HEK293 (cell line): ENCODE measurements around the gene GSK3B.

Experiments used
- FEZF1 ChIP-seq: fragments of 450-650 bp; formaldehyde crosslinking; IDR thresholded peaks from 2 replicates; pipeline ENCODE4 v1.5.1; 2016; ENCODE audit warnings: missing biosample characterization, missing genetic modification characterization
- HOXC10 ChIP-seq: sonication (generic); formaldehyde crosslinking; IDR thresholded peaks from 2 replicates; pipeline ENCODE4 v1.8.1; 2023; ENCODE audit warnings: mild to moderate bottlenecking, missing genetic modification reagents
- KLF8 ChIP-seq: fragments of 450-650 bp; formaldehyde crosslinking; IDR thresholded peaks from 2 replicates; pipeline ENCODE4 v1.5.1; 2016; ENCODE audit warnings: missing biosample characterization, missing genetic modification characterization
- PRDM1 ChIP-seq: fragments of 450-650 bp; formaldehyde crosslinking; IDR thresholded peaks from 2 replicates; pipeline ENCODE4; 2016; ENCODE audit warnings: missing biosample characterization, missing genetic modification characterization
- REPIN1 ChIP-seq: fragments of 450-650 bp; formaldehyde crosslinking; IDR thresholded peaks from 2 replicates; pipeline ENCODE4 v1.5.1; 2017; ENCODE audit warnings: missing biosample characterization, missing genetic modification characterization, low read depth
- SCRT1 ChIP-seq: fragments of 450-650 bp; formaldehyde crosslinking; IDR thresholded peaks from 2 replicates; pipeline ENCODE4 v1.5.1; 2016; ENCODE audit warnings: missing biosample characterization, missing genetic modification characterization, borderline replicate concordance
- SP7 ChIP-seq: fragments of 450-650 bp; formaldehyde crosslinking; IDR thresholded peaks from 2 replicates; pipeline ENCODE4 v1.5.1; 2016; ENCODE audit warnings: missing biosample characterization, missing genetic modification characterization
- ZBTB21 ChIP-seq: fragments of 450-650 bp; formaldehyde crosslinking; IDR thresholded peaks from 2 replicates; pipeline ENCODE4 v1.5.1; 2017; ENCODE audit warnings: missing biosample characterization, missing genetic modification characterization
- ZBTB7A ChIP-seq: fragments of 450-650 bp; formaldehyde crosslinking; IDR thresholded peaks from 2 replicates; pipeline ENCODE4 v1.5.1; 2016; ENCODE audit warnings: low read depth, missing biosample characterization, missing genetic modification characterization
- ZFHX2 ChIP-seq: fragments of 450-650 bp; formaldehyde crosslinking; conservative IDR thresholded peaks from 2 replicates; pipeline ENCODE4 v1.5.1; 2016; ENCODE audit warnings: missing biosample characterization, missing genetic modification characterization
- ZIC2 ChIP-seq: fragments of 450-650 bp; formaldehyde crosslinking; IDR thresholded peaks from 2 replicates; pipeline ENCODE4 v1.5.1; 2016; ENCODE audit warnings: missing biosample characterization, missing genetic modification characterization
- ZNF114 ChIP-seq: fragments of 450-650 bp; formaldehyde crosslinking; IDR thresholded peaks from 2 replicates; pipeline ENCODE4 v1.5.0; 2017; ENCODE audit warnings: missing biosample characterization, missing genetic modification characterization
- ZNF169 ChIP-seq: fragments of 450-650 bp; formaldehyde crosslinking; IDR thresholded peaks from 2 replicates; pipeline ENCODE4 v1.5.1; 2016; ENCODE audit warnings: missing biosample characterization, missing genetic modification characterization
- ZNF214 ChIP-seq: fragments of 450-650 bp; formaldehyde crosslinking; IDR thresholded peaks from 2 replicates; pipeline ENCODE4 v1.5.1; 2017; ENCODE audit warnings: missing biosample characterization, mild to moderate bottlenecking, missing genetic modification characterization, borderline replicate concordance
- ZNF292 ChIP-seq: fragments of 450-650 bp; formaldehyde crosslinking; IDR thresholded peaks from 2 replicates; pipeline ENCODE4 v1.5.1; 2016; ENCODE audit warnings: low read depth, missing biosample characterization, missing genetic modification characterization, borderline replicate concordance
- ZNF362 ChIP-seq: fragments of 450-650 bp; formaldehyde crosslinking; IDR thresholded peaks from 2 replicates; pipeline ENCODE4 v1.5.1; 2016; ENCODE audit warnings: missing biosample characterization, missing genetic modification characterization
- ZNF37A ChIP-seq: fragments of 450-650 bp; IDR thresholded peaks from 2 replicates; pipeline ENCODE4 v1.5.1; 2018; ENCODE audit warnings: missing biosample characterization, missing genetic modification characterization
- ZNF501 ChIP-seq: fragments of 450-650 bp; formaldehyde crosslinking; IDR thresholded peaks from 2 replicates; pipeline ENCODE4 v1.5.1; 2016; ENCODE audit warnings: missing biosample characterization, missing genetic modification characterization
- ZNF529 ChIP-seq: fragments of 450-650 bp; formaldehyde crosslinking; IDR thresholded peaks from 2 replicates; pipeline ENCODE4 v1.5.1; 2017; ENCODE audit warnings: missing genetic modification characterization, missing biosample characterization; ENCODE audit not compliant: insufficient replicate concordance
- ZNF555 ChIP-seq: fragments of 450-650 bp; formaldehyde crosslinking; conservative IDR thresholded peaks from 2 replicates; pipeline ENCODE4 v1.5.1; 2017; ENCODE audit warnings: missing biosample characterization, mild to moderate bottlenecking, missing genetic modification characterization, inconsistent platforms
- ZNF654 ChIP-seq: fragments of 450-650 bp; formaldehyde crosslinking; IDR thresholded peaks from 2 replicates; pipeline ENCODE4 v1.5.1; 2016; ENCODE audit warnings: low read depth, missing biosample characterization, missing genetic modification characterization
- ZNF747 ChIP-seq: fragments of 450-650 bp; formaldehyde crosslinking; IDR thresholded peaks from 2 replicates; pipeline ENCODE4 v1.5.1; 2016; ENCODE audit warnings: missing biosample characterization, missing genetic modification characterization
- ZNF768 ChIP-seq: fragments of 450-650 bp; formaldehyde crosslinking; IDR thresholded peaks from 2 replicates; pipeline ENCODE4 v1.5.1; 2018; ENCODE audit warnings: missing biosample characterization, mild to moderate bottlenecking, missing genetic modification characterization
- ZNF776 ChIP-seq: fragments of 450-650 bp; formaldehyde crosslinking; IDR thresholded peaks from 2 replicates; pipeline ENCODE4 v1.5.0; 2017; ENCODE audit warnings: missing biosample characterization, missing genetic modification characterization, borderline replicate concordance
- TF ChIP-seq, protein P1 (sequence below): fragments of 450-650 bp; formaldehyde crosslinking; IDR thresholded peaks from 2 replicates; pipeline ENCODE4 v1.5.1; 2016; ENCODE audit warnings: missing biosample characterization, missing genetic modification characterization
- TF ChIP-seq, protein P2 (sequence below): fragments of 450-650 bp; formaldehyde crosslinking; IDR thresholded peaks from 2 replicates; pipeline ENCODE4 v1.5.1; 2016; ENCODE audit warnings: missing biosample characterization, missing genetic modification characterization, low read depth
- TF ChIP-seq, protein P3 (sequence below): fragments of 450-650 bp; formaldehyde crosslinking; optimal IDR thresholded peaks from 2 replicates; pipeline ENCODE3; 2016; ENCODE audit warnings: missing biosample characterization, mild to moderate bottlenecking, missing genetic modification characterization
- TF ChIP-seq, protein P4 (sequence below): fragments of 450-650 bp; formaldehyde crosslinking; IDR thresholded peaks from 2 replicates; pipeline ENCODE4 v1.5.1; 2016; ENCODE audit warnings: missing biosample characterization, missing genetic modification characterization
- TF ChIP-seq, protein P5 (sequence below): fragments of 450-650 bp; formaldehyde crosslinking; IDR thresholded peaks from 2 replicates; pipeline ENCODE4 v1.5.1; 2016; ENCODE audit warnings: missing biosample characterization, missing genetic modification characterization
- TF ChIP-seq, protein P6 (sequence below): fragments of 450-650 bp; formaldehyde crosslinking; IDR thresholded peaks from 2 replicates; pipeline ENCODE4 v1.5.1; 2016; ENCODE audit warnings: missing biosample characterization, missing genetic modification characterization

GSK3B gene

DNA sequence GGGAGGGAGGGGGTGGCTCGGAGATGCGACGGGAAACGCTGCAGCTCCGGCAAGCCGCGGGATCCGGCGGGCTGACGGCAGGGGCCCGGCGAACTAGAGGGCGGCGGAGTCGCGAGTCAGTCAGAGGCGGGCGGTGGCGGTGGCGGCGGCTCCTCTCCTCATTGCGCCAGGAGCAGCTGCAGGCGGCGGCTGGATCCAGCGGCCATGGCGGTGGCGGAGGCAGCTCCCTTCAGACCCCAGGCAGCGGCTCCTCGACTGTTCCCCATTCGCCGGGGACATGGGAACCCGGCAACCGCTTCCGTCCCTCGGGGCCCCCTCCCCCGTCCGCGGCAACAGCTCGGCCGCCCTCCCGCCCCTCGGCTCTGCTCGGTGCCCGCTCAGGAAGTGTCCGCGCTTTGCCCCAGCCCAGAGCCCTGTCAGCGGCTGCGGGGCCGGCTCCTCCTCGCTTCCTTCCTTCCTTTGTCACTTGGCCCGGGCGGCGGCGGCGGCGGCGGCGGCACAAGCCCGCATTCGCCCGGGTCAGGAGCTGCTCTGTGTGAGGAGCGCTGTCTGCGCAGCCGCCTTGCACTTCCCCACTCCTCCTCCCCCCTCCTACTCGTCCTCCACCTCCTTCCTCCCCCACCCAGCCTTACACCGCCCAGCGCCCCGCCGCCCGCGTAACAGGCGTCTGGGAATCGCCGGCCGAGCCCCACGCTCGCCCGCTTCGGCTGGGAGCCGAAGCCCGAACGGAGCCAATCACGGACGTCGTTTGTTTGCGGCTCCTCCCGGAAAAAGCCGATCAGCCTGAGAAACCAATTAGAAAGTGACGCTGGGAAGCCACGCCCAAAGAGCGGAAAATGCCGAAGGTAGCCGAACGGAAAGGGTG, at the start of gene GSK3B (continued):
- TF ChIP-seq, protein P1, sequence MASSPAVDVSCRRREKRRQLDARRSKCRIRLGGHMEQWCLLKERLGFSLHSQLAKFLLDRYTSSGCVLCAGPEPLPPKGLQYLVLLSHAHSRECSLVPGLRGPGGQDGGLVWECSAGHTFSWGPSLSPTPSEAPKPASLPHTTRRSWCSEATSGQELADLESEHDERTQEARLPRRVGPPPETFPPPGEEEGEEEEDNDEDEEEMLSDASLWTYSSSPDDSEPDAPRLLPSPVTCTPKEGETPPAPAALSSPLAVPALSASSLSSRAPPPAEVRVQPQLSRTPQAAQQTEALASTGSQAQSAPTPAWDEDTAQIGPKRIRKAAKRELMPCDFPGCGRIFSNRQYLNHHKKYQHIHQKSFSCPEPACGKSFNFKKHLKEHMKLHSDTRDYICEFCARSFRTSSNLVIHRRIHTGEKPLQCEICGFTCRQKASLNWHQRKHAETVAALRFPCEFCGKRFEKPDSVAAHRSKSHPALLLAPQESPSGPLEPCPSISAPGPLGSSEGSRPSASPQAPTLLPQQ = 0 out of 2 replicates have a peak, but pooled peaks have one; percentile 43
- TF ChIP-seq ZNF362 (tag by site-specific recombination) (no peak), ZNF214 (tag by site-specific recombination) (no peak), HOXC10 (no peak), PRDM1 (tag by site-specific recombination) (no peak), ZNF501 (tag by site-specific recombination) (peak; percentile 77), ZNF529 (tag by site-specific recombination) (no peak), ZFHX2 (tag by site-specific recombination) (peak; percentile 91), ZIC2 (tag by site-specific recombination) (0 out of 2 replicates have a peak, but pooled peaks have one; percentile 20), ZNF654 (tag by site-specific recombination) (no peak), FEZF1 (tag by site-specific recombination) (no peak), ZBTB7A (tag by site-specific recombination) (peak; percentile 29; the same call in 1 of the 2 replicates), SP7 (tag by site-specific recombination) (peak; percentile 58; the same call in 1 of the 2 replicates), ZNF169 (no peak), KLF8 (tag by site-specific recombination) (peak; percentile 39; the same call in 1 of the 2 replicates), ZNF292 (tag by site-specific recombination) (no peak), ZNF768 (tag by site-specific recombination) (no peak), ZBTB21 (no peak), ZNF114 (tag by site-specific recombination) (no peak), SCRT1 (tag by site-specific recombination) (no peak), REPIN1 (tag by site-specific recombination) (no peak), ZNF555 (no peak), ZNF776 (tag by site-specific recombination) (no peak), ZNF747 (tag by site-specific recombination) (no peak), ZNF37A (no peak)
- TF ChIP-seq, protein P2, sequence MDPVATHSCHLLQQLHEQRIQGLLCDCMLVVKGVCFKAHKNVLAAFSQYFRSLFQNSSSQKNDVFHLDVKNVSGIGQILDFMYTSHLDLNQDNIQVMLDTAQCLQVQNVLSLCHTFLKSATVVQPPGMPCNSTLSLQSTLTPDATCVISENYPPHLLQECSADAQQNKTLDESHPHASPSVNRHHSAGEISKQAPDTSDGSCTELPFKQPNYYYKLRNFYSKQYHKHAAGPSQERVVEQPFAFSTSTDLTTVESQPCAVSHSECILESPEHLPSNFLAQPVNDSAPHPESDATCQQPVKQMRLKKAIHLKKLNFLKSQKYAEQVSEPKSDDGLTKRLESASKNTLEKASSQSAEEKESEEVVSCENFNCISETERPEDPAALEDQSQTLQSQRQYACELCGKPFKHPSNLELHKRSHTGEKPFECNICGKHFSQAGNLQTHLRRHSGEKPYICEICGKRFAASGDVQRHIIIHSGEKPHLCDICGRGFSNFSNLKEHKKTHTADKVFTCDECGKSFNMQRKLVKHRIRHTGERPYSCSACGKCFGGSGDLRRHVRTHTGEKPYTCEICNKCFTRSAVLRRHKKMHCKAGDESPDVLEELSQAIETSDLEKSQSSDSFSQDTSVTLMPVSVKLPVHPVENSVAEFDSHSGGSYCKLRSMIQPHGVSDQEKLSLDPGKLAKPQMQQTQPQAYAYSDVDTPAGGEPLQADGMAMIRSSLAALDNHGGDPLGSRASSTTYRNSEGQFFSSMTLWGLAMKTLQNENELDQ (tag by site-specific recombination) = no peak
- TF ChIP-seq, protein P3, sequence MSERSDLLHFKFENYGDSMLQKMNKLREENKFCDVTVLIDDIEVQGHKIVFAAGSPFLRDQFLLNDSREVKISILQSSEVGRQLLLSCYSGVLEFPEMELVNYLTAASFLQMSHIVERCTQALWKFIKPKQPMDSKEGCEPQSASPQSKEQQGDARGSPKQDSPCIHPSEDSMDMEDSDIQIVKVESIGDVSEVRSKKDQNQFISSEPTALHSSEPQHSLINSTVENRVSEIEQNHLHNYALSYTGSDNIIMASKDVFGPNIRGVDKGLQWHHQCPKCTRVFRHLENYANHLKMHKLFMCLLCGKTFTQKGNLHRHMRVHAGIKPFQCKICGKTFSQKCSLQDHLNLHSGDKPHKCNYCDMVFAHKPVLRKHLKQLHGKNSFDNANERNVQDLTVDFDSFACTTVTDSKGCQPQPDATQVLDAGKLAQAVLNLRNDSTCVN (tag by site-specific recombination) = peak; percentile 73
- TF ChIP-seq, protein P4, sequence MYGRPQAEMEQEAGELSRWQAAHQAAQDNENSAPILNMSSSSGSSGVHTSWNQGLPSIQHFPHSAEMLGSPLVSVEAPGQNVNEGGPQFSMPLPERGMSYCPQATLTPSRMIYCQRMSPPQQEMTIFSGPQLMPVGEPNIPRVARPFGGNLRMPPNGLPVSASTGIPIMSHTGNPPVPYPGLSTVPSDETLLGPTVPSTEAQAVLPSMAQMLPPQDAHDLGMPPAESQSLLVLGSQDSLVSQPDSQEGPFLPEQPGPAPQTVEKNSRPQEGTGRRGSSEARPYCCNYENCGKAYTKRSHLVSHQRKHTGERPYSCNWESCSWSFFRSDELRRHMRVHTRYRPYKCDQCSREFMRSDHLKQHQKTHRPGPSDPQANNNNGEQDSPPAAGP (tag by site-specific recombination) = peak; percentile 41; the same call in 1 of the 2 replicates
- TF ChIP-seq, protein P5, sequence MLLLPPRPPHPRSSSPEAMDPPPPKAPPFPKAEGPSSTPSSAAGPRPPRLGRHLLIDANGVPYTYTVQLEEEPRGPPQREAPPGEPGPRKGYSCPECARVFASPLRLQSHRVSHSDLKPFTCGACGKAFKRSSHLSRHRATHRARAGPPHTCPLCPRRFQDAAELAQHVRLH (tag by site-specific recombination) = no peak
- TF ChIP-seq, protein P6, sequence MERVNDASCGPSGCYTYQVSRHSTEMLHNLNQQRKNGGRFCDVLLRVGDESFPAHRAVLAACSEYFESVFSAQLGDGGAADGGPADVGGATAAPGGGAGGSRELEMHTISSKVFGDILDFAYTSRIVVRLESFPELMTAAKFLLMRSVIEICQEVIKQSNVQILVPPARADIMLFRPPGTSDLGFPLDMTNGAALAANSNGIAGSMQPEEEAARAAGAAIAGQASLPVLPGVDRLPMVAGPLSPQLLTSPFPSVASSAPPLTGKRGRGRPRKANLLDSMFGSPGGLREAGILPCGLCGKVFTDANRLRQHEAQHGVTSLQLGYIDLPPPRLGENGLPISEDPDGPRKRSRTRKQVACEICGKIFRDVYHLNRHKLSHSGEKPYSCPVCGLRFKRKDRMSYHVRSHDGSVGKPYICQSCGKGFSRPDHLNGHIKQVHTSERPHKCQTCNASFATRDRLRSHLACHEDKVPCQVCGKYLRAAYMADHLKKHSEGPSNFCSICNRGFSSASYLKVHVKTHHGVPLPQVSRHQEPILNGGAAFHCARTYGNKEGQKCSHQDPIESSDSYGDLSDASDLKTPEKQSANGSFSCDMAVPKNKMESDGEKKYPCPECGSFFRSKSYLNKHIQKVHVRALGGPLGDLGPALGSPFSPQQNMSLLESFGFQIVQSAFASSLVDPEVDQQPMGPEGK (tag by site-specific recombination) = peak; percentile 85
